OCI-LY3 (cell line): ENCODE results near the gene MAPK8IP2.

ENCODE experiments used
- EZH2phosphoT487 ChIP-seq: fragments of 200-600 bp; shearing (Covaris generic); IDR thresholded peaks from 2 replicates; pipeline ENCODE4 v1.6.1; 2018; ENCODE audit warnings: antibody characterized with exemption, mixed run types, low read depth
- TF ChIP-seq, protein P1 (sequence below): fragments of 200-600, 300-600 bp; sonication (generic); IDR thresholded peaks from 2 replicates; pipeline ENCODE4 v1.5.1; 2014; ENCODE audit warnings: antibody characterized with exemption, low read length, low read depth

DNA sequence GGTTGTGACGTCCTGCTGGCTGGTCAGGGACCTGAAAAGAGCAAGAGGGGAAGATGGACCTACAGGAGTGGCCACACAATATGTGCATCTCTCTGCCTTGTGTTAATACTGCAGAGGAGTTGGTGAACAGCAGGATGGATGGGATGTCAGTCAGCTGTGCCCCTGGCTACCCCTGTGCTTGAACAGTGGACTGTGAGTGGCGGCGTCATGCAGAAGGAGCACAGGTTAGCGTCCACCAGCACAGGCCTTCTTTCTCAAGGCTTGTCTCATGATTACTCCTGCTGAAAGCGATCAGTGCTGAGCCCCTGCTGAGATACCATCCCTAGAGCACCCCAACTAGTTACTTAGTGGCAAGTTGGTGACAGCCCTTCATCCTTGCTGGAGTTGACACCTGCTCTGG lies 14.2 kb upstream of the MAPK8IP2 start:
- TF ChIP-seq, protein P1, sequence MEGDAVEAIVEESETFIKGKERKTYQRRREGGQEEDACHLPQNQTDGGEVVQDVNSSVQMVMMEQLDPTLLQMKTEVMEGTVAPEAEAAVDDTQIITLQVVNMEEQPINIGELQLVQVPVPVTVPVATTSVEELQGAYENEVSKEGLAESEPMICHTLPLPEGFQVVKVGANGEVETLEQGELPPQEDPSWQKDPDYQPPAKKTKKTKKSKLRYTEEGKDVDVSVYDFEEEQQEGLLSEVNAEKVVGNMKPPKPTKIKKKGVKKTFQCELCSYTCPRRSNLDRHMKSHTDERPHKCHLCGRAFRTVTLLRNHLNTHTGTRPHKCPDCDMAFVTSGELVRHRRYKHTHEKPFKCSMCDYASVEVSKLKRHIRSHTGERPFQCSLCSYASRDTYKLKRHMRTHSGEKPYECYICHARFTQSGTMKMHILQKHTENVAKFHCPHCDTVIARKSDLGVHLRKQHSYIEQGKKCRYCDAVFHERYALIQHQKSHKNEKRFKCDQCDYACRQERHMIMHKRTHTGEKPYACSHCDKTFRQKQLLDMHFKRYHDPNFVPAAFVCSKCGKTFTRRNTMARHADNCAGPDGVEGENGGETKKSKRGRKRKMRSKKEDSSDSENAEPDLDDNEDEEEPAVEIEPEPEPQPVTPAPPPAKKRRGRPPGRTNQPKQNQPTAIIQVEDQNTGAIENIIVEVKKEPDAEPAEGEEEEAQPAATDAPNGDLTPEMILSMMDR, result no peak
- TF ChIP-seq EZH2phosphoT487, result no peak
